HEK293 (cell line): Measurements from ENCODE around the gene IL10RA.

Experiments
- CTCF ChIA-PET: fragments of 350-600 bp; formaldehyde crosslinking; extraction: SDS; loops from one replicate; lab custom pipeline; 2021; ENCODE audit warnings: antibody characterized with exemption; lab: Yijun Ruan, JAX
- POLR2A ChIA-PET: fragments of 300-600 bp; formaldehyde crosslinking; extraction: SDS; loops from one replicate; lab custom pipeline; 2020; ENCODE audit warnings: antibody characterized with exemption, inconsistent platforms; lab: Yijun Ruan, JAX
- H3K27ac ChIP-seq: fragments of 200-500 bp; sonication (Bioruptor generic); 2 replicates; pipeline ENCODE4 v1.5.1; 2014; ENCODE audit warnings: low read depth, low read length, control low read depth, inconsistent platforms; ENCODE audit errors: extremely low read depth
- H3K36me3 ChIP-seq, 2 experiments: fragments of 200-500 bp in 1 of 2; sonication (Bioruptor generic) in 1 of 2; 1 replicate in 1 of 2; 2 replicates in 1 of 2; pipeline ENCODE4 v1.5.1; 2014 to 2017; ENCODE audit warnings: inconsistent platforms in 2 of 2, low read length in 2 of 2; ENCODE audit not compliant: control insufficient read depth in 2 of 2, insufficient read depth in 1 of 2
- H3K4me1 ChIP-seq: fragments of 200-500 bp; sonication (Bioruptor generic); 2 replicates; pipeline ENCODE4 v1.5.1; 2014; ENCODE audit warnings: mild to moderate bottlenecking, low read length, inconsistent platforms; ENCODE audit not compliant: control insufficient read depth, insufficient read depth
- H3K4me3 ChIP-seq: 2 replicates; pipeline ENCODE4 v1.5.1; 2011; ENCODE audit warnings: low read depth, mild to moderate bottlenecking, control low read depth, low read length, moderate library complexity
- H3K9me3 ChIP-seq: fragments of 200-500 bp; sonication (Bioruptor generic); 2 replicates; pipeline ENCODE4 v1.5.1; 2014; ENCODE audit warnings: low read depth, low read length, inconsistent platforms; ENCODE audit not compliant: control insufficient read depth, insufficient read depth
- HOXA7 ChIP-seq: sonication (generic); formaldehyde crosslinking; IDR thresholded peaks from 2 replicates; pipeline ENCODE4 v1.8.1; 2022; ENCODE audit warnings: missing genetic modification reagents, borderline replicate concordance
- OSR2 ChIP-seq: fragments of 450-650 bp; formaldehyde crosslinking; IDR thresholded peaks from 2 replicates; pipeline ENCODE4 v1.5.1; 2016; ENCODE audit warnings: missing biosample characterization, missing genetic modification characterization
- SP3 ChIP-seq: fragments of 450-650 bp; formaldehyde crosslinking; IDR thresholded peaks from 2 replicates; pipeline ENCODE4 v1.5.1; 2016; ENCODE audit warnings: missing biosample characterization, missing genetic modification characterization
- ZBTB7A ChIP-seq: fragments of 450-650 bp; formaldehyde crosslinking; IDR thresholded peaks from 2 replicates; pipeline ENCODE4 v1.5.1; 2016; ENCODE audit warnings: low read depth, missing biosample characterization, missing genetic modification characterization
- ZBTB8A ChIP-seq: fragments of 450-650 bp; formaldehyde crosslinking; IDR thresholded peaks from 2 replicates; pipeline ENCODE4 v1.5.1; 2016; ENCODE audit warnings: missing biosample characterization, missing genetic modification characterization
- ZNF140 ChIP-seq: fragments of 450-650 bp; formaldehyde crosslinking; IDR thresholded peaks from 2 replicates; pipeline ENCODE4 v1.5.1; 2016; ENCODE audit warnings: missing biosample characterization, missing genetic modification characterization
- ZNF146 ChIP-seq: fragments of 450-650 bp; formaldehyde crosslinking; IDR thresholded peaks from 2 replicates; pipeline ENCODE4 v1.5.1; 2016; ENCODE audit warnings: missing biosample characterization, missing genetic modification characterization
- ZNF221 ChIP-seq: fragments of 450-650 bp; formaldehyde crosslinking; IDR thresholded peaks from 2 replicates; pipeline ENCODE4 v1.5.1; 2017; ENCODE audit warnings: missing biosample characterization, missing genetic modification characterization, borderline replicate concordance
- ZNF274 ChIP-seq, 2 experiments: fragments of 200-500 bp in 1 of 2; fragments of 450-650 bp in 1 of 2; sonication (Bioruptor generic) in 1 of 2; formaldehyde crosslinking in 1 of 2; IDR thresholded peaks; 2 replicates each; pipeline versions ENCODE4 v1.5.1 to v1.6.1; 2014 to 2016; ENCODE audit warnings: borderline replicate concordance in 1 of 2, inconsistent platforms in 1 of 2, low read length in 1 of 2, missing biosample characterization in 1 of 2, missing genetic modification characterization in 1 of 2
- ZNF660 ChIP-seq: fragments of 450-650 bp; IDR thresholded peaks from 2 replicates; pipeline ENCODE4 v1.5.1; 2018; ENCODE audit warnings: missing biosample characterization, mild to moderate bottlenecking, missing genetic modification characterization
- ZNF664 ChIP-seq: fragments of 450-650 bp; formaldehyde crosslinking; IDR thresholded peaks from 2 replicates; pipeline ENCODE4 v1.5.1; 2016; ENCODE audit warnings: missing biosample characterization, missing genetic modification characterization
- ZNF747 ChIP-seq: fragments of 450-650 bp; formaldehyde crosslinking; IDR thresholded peaks from 2 replicates; pipeline ENCODE4 v1.5.1; 2016; ENCODE audit warnings: missing biosample characterization, missing genetic modification characterization
- ZNF76 ChIP-seq: fragments of 450-650 bp; formaldehyde crosslinking; IDR thresholded peaks from 2 replicates; pipeline ENCODE4; 2016; ENCODE audit warnings: low read depth, missing biosample characterization, missing genetic modification characterization, borderline replicate concordance
- ZNF792 ChIP-seq: fragments of 450-650 bp; formaldehyde crosslinking; IDR thresholded peaks from 2 replicates; pipeline ENCODE4 v1.5.1; 2016; ENCODE audit warnings: missing biosample characterization, missing genetic modification characterization
- TF ChIP-seq, protein P1 (sequence below): fragments of 450-650 bp; formaldehyde crosslinking; IDR thresholded peaks from 2 replicates; pipeline ENCODE4 v1.5.1; 2017; ENCODE audit warnings: missing biosample characterization, missing genetic modification characterization
- TF ChIP-seq, protein P2 (sequence below): IDR thresholded peaks from 2 replicates; pipeline ENCODE4 v1.6.1; 2011; ENCODE audit warnings: mild to moderate bottlenecking, low read depth, low read length, borderline replicate concordance
- TF ChIP-seq, protein P3 (sequence below): fragments of 450-650 bp; formaldehyde crosslinking; IDR thresholded peaks from 2 replicates; pipeline ENCODE4 v1.5.1; 2016; ENCODE audit warnings: missing biosample characterization, missing genetic modification characterization
- TF ChIP-seq, protein P4 (sequence below): fragments of 450-650 bp; formaldehyde crosslinking; IDR thresholded peaks from 2 replicates; pipeline ENCODE4 v1.5.1; 2016; ENCODE audit warnings: missing biosample characterization, missing genetic modification characterization
- TF ChIP-seq, protein P5 (sequence below): fragments of 450-650 bp; formaldehyde crosslinking; IDR thresholded peaks from 2 replicates; pipeline ENCODE4 v1.5.1; 2016; ENCODE audit warnings: missing biosample characterization, missing genetic modification characterization

The IL10RA gene

DNA sequence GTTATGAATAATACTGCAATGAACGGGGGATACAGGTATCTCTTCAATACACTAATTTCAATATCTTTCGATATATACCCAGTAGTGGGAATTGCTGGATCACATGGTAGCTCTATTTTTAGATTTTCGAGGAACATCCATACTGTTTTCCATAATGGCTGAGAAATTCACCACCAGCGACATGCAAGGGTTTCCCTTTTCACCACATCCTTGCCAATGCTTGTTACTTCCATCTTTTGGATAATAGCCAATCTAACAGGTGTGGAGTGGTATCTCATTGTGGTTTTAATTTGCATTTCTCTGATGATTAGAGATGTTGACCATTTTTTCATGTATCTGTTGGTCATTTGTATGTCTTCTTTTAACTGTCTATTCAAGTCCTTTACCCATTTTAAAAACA, 5.9 kb downstream of the IL10RA start (continued):
- TF ChIP-seq, protein P1, sequence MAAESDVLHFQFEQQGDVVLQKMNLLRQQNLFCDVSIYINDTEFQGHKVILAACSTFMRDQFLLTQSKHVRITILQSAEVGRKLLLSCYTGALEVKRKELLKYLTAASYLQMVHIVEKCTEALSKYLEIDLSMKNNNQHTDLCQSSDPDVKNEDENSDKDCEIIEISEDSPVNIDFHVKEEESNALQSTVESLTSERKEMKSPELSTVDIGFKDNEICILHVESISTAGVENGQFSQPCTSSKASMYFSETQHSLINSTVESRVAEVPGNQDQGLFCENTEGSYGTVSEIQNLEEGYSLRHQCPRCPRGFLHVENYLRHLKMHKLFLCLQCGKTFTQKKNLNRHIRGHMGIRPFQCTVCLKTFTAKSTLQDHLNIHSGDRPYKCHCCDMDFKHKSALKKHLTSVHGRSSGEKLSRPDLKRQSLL = no peak
- TF ChIP-seq OSR2 (no peak), HOXA7 (CRISPR knock-in tag) (no peak)

DNA sequence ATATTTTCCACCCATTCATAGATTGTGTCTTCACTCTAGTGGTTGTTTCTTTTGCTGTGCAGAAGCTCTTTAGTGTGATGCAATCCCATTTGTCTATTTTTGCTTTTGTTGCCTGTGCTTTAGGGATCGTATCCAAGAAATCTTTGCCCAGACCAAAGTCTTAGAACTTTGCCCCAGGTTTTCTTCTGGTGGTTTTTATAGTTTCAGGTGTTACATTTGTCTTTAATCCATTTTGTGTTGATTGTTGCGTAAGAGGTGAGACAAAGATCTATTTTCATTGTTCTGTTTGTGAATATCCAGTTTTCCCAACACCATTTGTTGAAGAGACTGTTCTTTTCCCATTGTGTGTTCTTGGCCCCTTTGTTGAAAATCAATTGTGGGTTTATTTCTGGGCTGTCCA, 6.4 kb downstream of the IL10RA start:
- TF ChIP-seq ZNF146 (tag by site-specific recombination) = no peak
- TF ChIP-seq ZNF660 (tag by site-specific recombination) = no peak
- TF ChIP-seq ZNF747 = no peak
- TF ChIP-seq ZNF76 = no peak
- TF ChIP-seq ZNF792 (tag by site-specific recombination) = no peak
- TF ChIP-seq ZNF274 (IDR thresholded peaks at IDR 0.05; ENCODE audit: low read length) = no peak
- no peak for TF ChIP-seq ZNF274 (tag by site-specific recombination; IDR thresholded peaks at IDR 0.05; ENCODE audit: borderline replicate concordance)
- no peak for TF ChIP-seq SP3
- TF ChIP-seq ZNF140 (tag by site-specific recombination) = no peak
- TF ChIP-seq, protein P2, sequence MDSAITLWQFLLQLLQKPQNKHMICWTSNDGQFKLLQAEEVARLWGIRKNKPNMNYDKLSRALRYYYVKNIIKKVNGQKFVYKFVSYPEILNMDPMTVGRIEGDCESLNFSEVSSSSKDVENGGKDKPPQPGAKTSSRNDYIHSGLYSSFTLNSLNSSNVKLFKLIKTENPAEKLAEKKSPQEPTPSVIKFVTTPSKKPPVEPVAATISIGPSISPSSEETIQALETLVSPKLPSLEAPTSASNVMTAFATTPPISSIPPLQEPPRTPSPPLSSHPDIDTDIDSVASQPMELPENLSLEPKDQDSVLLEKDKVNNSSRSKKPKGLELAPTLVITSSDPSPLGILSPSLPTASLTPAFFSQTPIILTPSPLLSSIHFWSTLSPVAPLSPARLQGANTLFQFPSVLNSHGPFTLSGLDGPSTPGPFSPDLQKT = no peak
- TF ChIP-seq ZBTB7A = no peak
- no peak for TF ChIP-seq ZNF221 (tag by site-specific recombination)
- TF ChIP-seq, protein P3, sequence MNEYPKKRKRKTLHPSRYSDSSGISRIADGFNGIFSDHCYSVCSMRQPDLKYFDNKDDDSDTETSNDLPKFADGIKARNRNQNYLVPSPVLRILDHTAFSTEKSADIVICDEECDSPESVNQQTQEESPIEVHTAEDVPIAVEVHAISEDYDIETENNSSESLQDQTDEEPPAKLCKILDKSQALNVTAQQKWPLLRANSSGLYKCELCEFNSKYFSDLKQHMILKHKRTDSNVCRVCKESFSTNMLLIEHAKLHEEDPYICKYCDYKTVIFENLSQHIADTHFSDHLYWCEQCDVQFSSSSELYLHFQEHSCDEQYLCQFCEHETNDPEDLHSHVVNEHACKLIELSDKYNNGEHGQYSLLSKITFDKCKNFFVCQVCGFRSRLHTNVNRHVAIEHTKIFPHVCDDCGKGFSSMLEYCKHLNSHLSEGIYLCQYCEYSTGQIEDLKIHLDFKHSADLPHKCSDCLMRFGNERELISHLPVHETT (tag by site-specific recombination) = no peak
- TF ChIP-seq ZNF664 = no peak
- TF ChIP-seq, protein P4, sequence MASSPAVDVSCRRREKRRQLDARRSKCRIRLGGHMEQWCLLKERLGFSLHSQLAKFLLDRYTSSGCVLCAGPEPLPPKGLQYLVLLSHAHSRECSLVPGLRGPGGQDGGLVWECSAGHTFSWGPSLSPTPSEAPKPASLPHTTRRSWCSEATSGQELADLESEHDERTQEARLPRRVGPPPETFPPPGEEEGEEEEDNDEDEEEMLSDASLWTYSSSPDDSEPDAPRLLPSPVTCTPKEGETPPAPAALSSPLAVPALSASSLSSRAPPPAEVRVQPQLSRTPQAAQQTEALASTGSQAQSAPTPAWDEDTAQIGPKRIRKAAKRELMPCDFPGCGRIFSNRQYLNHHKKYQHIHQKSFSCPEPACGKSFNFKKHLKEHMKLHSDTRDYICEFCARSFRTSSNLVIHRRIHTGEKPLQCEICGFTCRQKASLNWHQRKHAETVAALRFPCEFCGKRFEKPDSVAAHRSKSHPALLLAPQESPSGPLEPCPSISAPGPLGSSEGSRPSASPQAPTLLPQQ (tag by site-specific recombination) = no peak
- TF ChIP-seq, protein P5, sequence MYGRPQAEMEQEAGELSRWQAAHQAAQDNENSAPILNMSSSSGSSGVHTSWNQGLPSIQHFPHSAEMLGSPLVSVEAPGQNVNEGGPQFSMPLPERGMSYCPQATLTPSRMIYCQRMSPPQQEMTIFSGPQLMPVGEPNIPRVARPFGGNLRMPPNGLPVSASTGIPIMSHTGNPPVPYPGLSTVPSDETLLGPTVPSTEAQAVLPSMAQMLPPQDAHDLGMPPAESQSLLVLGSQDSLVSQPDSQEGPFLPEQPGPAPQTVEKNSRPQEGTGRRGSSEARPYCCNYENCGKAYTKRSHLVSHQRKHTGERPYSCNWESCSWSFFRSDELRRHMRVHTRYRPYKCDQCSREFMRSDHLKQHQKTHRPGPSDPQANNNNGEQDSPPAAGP (tag by site-specific recombination) = no peak
- no peak for TF ChIP-seq ZBTB8A
- Histone ChIP-seq H3K4me1 (no peaks in the 10 kb centered on the region), H3K36me3 (no peaks in the 10 kb centered on the region), H3K4me3 (no peak overlapping the region), H3K27ac (no peak overlapping the region), H3K9me3 (no peaks in the 10 kb centered on the region)
- CTCF ChIA-PET = interaction anchor here (0.9 kb wide), 1 partner anchor 62 kb away, joined by 3 read pairs; no protein-coding TSS in a partner anchor
- POLR2A ChIA-PET = no interaction called here
